Mucosa of rectum (tissue), 2 donors: Measurements from ENCODE around the gene GCNA.

Experiments used
- H3K27ac ChIP-seq, 2 donors: one replicate each; pipeline ENCODE4 v1.7.0; 2013; ENCODE audit warnings: inconsistent platforms in 2 of 2, low read depth in 2 of 2, low read length in 2 of 2
- H3K27me3 ChIP-seq, 2 donors: one replicate each; pipeline ENCODE4 v1.7.0; 2013; ENCODE audit warnings: low read length in 2 of 2; ENCODE audit not compliant: control insufficient read depth in 2 of 2, insufficient read depth in 2 of 2
- H3K36me3 ChIP-seq, 2 donors: one replicate each; pipeline ENCODE4 v1.7.0; 2013; ENCODE audit warnings: low read length in 2 of 2; ENCODE audit not compliant: control insufficient read depth in 2 of 2, insufficient read depth in 2 of 2
- H3K4me1 ChIP-seq, 2 donors: one replicate each; pipeline ENCODE4 v1.7.0; 2013; ENCODE audit warnings: low read length in 2 of 2, mild to moderate bottlenecking in 1 of 2; ENCODE audit not compliant: control insufficient read depth in 2 of 2, insufficient read depth in 2 of 2
- H3K4me3 ChIP-seq, 2 donors: one replicate each; pipeline ENCODE4 v1.7.0; 2013; ENCODE audit warnings: low read length in 2 of 2
- H3K9ac ChIP-seq, 2 donors: one replicate each; pipeline ENCODE4 v1.7.0; 2013; ENCODE audit warnings: low read length in 2 of 2, low read depth in 1 of 2, mild to moderate bottlenecking in 1 of 2
- H3K9me3 ChIP-seq, 2 donors: one replicate each; pipeline ENCODE4 v1.7.0; 2013; ENCODE audit warnings: low read length in 2 of 2; ENCODE audit not compliant: control insufficient read depth in 2 of 2
- donor health status: healthy.
- donor health status: Normal muscosa, but diverticular disease.

Gene GCNA

DNA sequence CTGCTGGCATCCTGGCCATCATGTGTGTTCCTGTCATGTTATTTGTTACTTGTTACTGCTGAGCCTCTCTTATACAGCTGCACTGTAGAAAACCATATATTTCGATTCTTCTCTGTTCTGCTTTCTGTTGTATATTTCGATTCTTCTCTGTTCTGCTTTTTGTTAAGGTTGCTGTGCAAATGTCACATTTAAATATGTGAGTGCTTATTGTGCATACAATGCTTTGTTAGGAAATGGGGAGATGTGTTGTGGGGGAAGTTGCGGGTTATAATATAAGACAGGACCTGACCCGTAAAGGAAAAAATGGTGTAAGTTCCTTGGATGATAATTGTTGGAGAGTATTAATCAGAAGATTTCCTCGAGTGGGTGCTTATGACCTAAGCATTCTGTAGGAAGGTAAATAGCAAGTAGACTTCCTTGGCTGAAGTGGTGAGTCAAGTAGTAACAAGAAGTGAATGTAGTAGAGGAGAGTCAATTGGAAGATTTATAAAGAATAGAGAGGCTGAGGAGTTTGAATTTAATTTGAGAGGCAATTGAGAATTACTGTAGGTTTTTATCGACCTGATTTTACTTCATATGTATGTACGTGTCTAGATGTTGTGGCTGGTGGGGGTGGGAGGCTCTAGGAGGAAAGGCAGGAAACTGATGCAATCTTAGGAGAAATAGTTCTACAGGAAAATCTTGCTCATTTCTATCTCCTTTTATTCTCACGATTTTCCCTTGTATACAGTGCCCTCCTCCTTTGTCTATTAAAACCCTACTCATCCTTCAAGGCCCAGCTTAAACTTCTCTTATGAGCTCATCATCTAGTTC lies 36.8 kb upstream of the GCNA start:
- Histone ChIP-seq H3K4me1 (no peaks in the 10 kb centered on the region), H3K9ac (no peak overlapping the region), H3K36me3 (peaks cover 15 to 20% of the 10 kb centered on the region in 2 donors), H3K27me3 (no peaks in the 10 kb centered on the region), H3K4me3 (peak overlapping the region in 1 of 2 donors; percentile 2), H3K9me3 (no peaks in the 10 kb centered on the region), H3K27ac (peak overlapping the region in 1 of 2 donors; percentile 6)

DNA sequence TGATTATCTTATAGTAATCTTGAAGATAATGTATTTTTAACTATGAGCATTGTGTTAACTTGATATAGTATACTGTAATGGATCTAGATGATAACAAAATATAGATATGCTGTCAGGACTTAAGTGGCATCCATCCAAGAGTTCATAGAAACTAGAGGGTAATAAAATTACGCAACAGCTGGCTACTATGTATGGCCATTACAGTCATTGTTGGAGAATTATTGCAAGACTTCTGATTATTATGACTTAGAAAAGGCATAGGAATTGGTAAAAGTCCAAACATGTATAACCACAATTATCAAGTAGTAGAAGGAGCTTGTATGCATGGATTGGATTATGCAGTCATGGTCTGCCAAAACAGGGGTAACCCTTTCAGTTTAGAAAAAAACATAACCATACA lies 35.8 kb upstream of the GCNA start:
- Histone ChIP-seq H3K27ac (no peak overlapping the region), H3K4me3 (no peak overlapping the region), H3K4me1 (no peaks in the 10 kb centered on the region), H3K27me3 (no peaks in the 10 kb centered on the region), H3K36me3 (peaks cover 22 to 28% of the 10 kb centered on the region in 2 donors), H3K9me3 (no peaks in the 10 kb centered on the region), H3K9ac (no peak overlapping the region)

DNA sequence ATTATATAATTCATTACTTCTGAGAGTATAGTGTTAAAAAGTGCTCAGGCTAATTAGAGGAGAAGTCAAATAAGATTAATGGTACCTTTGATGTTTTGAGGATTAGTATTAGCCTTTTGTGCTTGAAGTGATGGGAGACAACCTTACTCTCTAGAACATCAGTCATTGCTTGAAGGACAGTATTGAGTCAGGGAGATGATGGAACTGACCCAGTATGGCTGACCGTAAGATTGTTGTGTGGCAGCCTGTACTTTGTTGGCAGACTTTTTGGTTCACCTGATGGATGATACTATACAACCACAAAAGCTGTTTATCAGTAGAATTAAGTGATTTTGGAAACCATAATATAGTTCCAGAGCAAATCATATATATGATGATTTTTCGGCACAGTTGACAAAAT lies 35.4 kb upstream of the GCNA start:
- H3K27me3 ChIP-seq, result no peaks in the 10 kb centered on the region
- H3K36me3 ChIP-seq, result peaks cover 23 to 30% of the 10 kb centered on the region in 2 donors
- no peak overlapping the region for H3K9ac ChIP-seq
- no peak overlapping the region for H3K4me3 ChIP-seq
- no peaks in the 10 kb centered on the region for H3K9me3 ChIP-seq
- H3K27ac ChIP-seq, result no peak overlapping the region
- H3K4me1 ChIP-seq, result no peaks in the 10 kb centered on the region

DNA sequence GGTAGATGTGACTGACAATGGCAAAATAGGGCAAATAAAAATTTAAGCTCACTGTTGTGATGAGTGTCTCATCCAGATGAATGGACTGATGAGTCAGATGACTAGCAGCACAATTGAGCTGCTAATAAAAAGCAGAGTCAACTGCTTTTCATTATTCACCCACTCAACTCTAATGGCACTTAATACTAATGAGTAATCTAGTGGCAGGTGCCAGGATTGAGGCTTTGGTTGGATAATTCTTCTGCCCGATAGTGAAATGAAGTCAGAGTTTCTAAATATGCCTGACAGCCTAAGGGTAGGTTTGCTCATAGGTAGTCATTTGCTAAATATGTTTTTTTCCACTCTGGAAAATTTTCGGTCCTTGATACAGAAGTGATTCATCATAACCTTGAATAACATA lies 34.9 kb upstream of the GCNA start:
- H3K9me3 ChIP-seq, result no peaks in the 10 kb centered on the region
- no peak overlapping the region for H3K27ac ChIP-seq
- no peaks in the 10 kb centered on the region for H3K27me3 ChIP-seq
- H3K9ac ChIP-seq, result no peak overlapping the region
- H3K36me3 ChIP-seq, result peaks cover 23 to 34% of the 10 kb centered on the region in 2 donors
- H3K4me1 ChIP-seq, result no peaks in the 10 kb centered on the region
- H3K4me3 ChIP-seq, result no peak overlapping the region

DNA sequence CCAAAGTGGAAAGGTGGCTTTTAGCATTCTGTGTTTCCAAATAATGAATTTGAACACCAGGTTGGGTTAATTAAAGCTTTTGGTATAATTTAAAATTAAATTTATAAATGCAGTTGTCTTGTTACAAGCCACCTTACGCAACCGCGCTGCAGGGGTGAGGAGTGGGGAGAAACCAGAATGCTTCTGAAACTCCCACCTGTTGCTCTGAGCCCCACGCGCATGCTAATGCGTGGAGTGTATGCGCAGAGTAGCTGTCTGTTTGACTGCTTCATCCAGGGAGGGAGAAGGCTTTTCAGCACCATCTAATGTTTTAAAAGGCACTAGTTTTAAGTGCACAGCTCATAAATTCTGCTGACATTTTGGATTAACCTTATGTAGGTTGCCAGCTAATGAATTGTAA lies 32.9 kb upstream of the GCNA start:
- H3K9me3 ChIP-seq, result no peaks in the 10 kb centered on the region
- H3K36me3 ChIP-seq, result peaks cover 24 to 41% of the 10 kb centered on the region in 2 donors
- no peaks in the 10 kb centered on the region for H3K4me1 ChIP-seq
- H3K9ac ChIP-seq, result no peak overlapping the region
- H3K27me3 ChIP-seq, result no peaks in the 10 kb centered on the region
- H3K4me3 ChIP-seq, result no peak overlapping the region
- H3K27ac ChIP-seq, result no peak overlapping the region

DNA sequence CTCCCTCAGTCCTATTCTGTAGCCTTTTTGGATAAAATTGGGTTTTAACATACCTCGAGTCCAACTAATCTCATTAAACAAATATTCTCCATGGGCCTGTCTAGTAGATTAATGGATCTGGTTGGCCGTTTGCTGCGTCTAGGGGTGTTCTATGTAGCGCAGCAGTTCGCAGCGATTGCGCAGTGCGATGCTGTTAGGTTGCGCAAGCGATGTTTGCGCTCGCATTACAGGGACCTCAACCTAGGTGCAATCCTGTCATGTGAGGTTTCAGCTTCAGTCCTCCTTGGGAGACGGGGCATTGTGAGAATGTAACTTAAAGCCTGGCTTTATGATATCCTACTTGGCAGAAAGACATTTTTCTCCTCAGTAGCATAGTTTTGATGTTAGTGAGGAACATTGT lies 31.4 kb upstream of the GCNA start:
- Histone ChIP-seq H3K4me1 (no peaks in the 10 kb centered on the region), H3K36me3 (peaks cover 24 to 41% of the 10 kb centered on the region in 2 donors), H3K27me3 (no peaks in the 10 kb centered on the region), H3K9me3 (no peaks in the 10 kb centered on the region), H3K9ac (no peak overlapping the region), H3K4me3 (no peak overlapping the region), H3K27ac (no peak overlapping the region)

DNA sequence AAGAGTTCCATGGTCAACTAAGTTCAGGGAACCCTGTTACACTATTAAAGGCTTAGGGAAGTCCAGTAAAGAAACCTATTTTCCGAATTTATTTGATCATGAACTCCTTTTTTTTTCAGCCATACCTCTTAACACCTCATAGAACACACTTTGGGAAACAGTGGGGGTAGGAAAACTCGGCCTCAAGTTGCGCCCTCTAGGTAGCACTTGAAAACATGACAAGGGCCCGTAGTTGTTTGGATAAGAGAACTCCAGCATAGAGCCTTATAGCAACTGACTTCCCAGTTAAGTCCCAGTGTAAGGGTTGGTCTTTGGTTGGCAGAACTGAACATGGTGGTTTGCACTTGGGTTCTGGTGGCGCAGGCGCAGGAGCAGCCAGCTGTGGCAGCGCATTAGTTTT lies 30.9 kb upstream of the GCNA start:
- Histone ChIP-seq H3K27me3 (no peaks in the 10 kb centered on the region), H3K36me3 (peaks cover 24 to 42% of the 10 kb centered on the region in 2 donors), H3K4me3 (no peak overlapping the region), H3K9ac (no peak overlapping the region), H3K9me3 (no peaks in the 10 kb centered on the region), H3K4me1 (no peaks in the 10 kb centered on the region), H3K27ac (no peak overlapping the region)

DNA sequence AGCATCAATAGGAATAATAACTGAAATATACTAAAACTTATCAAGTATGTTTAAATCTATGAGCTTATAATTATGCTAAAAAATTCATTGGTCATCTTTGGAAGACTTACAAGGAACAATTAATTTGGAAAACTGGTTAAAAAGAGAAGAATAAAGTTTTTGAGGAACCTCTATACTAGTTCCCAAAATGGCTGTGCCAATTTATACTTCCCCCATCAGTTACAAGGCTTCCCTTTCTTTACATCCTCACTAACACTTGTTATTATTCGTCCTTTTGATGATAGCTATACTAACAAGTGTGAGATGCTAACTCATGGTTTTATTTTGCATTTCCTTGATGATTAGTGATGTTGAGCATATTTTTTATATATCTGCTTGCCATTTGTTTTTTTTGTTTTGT lies 28.3 kb upstream of the GCNA start:
- Histone ChIP-seq H3K9ac (no peak overlapping the region), H3K36me3 (peaks cover 22 to 38% of the 10 kb centered on the region in 2 donors), H3K27ac (no peak overlapping the region), H3K4me1 (no peaks in the 10 kb centered on the region), H3K4me3 (no peak overlapping the region), H3K27me3 (no peaks in the 10 kb centered on the region), H3K9me3 (no peaks in the 10 kb centered on the region)

DNA sequence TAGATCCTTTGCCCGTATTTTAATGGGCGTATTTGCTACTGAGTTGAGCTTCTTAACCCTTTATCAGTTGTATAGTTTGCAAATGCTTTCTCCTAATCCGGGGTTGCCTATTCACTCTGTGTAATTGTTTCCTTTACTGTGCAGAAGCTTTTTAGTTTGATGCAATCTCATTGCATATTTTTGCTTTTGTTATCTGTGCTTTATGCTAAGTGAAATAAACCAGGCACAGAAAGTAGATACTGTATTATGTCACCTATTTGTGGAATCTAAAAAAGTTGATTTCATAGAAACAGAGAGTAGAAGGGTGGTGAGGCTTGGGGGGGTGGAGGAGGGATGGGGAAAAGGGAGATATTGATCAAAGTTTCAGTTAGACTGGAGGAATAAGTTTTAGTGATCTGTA lies 27.7 kb upstream of the GCNA start:
- H3K9ac ChIP-seq, result no peak overlapping the region
- no peak overlapping the region for H3K4me3 ChIP-seq
- H3K36me3 ChIP-seq, result peaks cover 22 to 37% of the 10 kb centered on the region in 2 donors
- no peaks in the 10 kb centered on the region for H3K4me1 ChIP-seq
- H3K27me3 ChIP-seq, result no peaks in the 10 kb centered on the region
- H3K27ac ChIP-seq, result no peak overlapping the region
- no peaks in the 10 kb centered on the region for H3K9me3 ChIP-seq

DNA sequence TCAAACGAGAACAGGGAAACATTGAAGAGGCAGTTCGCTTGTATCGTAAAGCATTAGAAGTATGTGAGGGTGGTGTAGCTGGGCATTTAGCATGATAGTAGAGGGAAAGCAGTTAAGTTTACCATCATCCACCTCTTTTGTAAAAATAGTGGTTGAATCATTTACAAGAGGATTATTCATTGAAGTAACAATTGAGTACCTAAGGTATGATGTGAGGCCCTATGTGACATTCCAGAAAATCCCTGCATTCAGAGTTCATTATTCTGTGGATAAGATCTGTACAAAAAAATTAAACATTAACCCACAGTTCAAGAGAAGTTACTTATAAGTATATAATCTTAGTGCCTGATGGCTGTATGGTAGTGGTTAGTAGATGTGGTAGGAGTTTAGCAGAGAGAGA lies 22.2 kb upstream of the GCNA start:
- Histone ChIP-seq H3K9ac (no peak overlapping the region), H3K9me3 (no peaks in the 10 kb centered on the region), H3K4me1 (no peaks in the 10 kb centered on the region), H3K27me3 (no peaks in the 10 kb centered on the region), H3K4me3 (no peak overlapping the region), H3K27ac (no peak overlapping the region), H3K36me3 (peaks cover 19 to 42% of the 10 kb centered on the region in 2 donors)
